PC-9 (cell line): ENCODE results near the gene LIMCH1.

ENCODE experiments used
- CTCF ChIP-seq: fragments of 200-600 bp; sonication (generic); conservative IDR thresholded peaks from 2 replicates; pipeline ENCODE4 v1.6.1; 2017; ENCODE audit warnings: mixed run types, antibody characterized with exemption, mild to moderate bottlenecking, moderate library complexity
- EZH2 ChIP-seq: fragments of 200-600 bp; sonication (generic); IDR thresholded peaks from 2 replicates; pipeline ENCODE4 v1.8.0; 2017; ENCODE audit warnings: antibody characterized with exemption, low read depth

DNA sequence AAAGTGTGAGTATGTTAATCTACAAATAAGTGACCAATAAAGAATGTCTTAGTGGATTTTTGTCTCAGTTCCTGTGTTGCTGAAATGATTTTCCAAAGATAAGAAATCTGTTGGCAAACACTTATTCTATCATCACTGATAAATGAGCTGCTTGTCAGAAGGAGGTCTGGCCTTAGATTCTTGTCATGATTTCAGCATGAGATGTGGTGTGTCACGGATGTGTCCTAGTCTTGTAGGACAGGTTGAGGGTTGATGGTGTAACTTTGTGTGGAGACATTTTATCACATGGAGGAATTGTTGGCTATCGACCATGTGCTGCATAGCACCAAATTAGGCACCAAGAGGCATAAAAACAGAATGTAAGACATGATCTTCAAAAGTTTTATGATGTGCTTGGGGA is 31.8 kb upstream of the LIMCH1 start:
- TF ChIP-seq CTCF (no peak), EZH2 (no peak)
